ENCODE data around the gene LMCD1. TPM values are rescaled to one million over a fixed set of nuclear protein-coding genes. Genes with fewer than 3 reads are reported as not detected.

LMCD1 gene
- total RNA-seq, 2 experiments from 2014 or later, result 0.36 to 0.55 TPM

DNA sequence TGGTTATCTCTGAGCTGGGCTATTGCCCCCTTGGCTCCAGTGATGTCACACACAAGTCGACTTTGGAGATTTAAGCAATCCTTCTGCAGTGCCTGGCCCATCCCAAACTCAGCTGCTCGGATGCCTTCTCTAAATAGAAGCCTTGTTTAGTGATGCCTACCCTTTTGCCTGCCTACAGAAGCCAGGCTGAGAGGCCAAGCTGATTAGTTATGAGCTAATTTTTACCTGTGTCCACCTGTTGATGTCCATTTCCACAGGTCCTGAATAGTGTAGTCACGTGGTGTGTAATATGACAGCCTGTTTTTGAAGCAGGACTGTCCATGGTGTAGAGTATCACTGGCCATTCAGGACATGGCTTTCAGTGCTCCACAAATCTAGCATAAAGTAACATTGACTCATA is 97.5 kb downstream of the LMCD1 start:
- no peaks in the 10 kb centered on the region for H3K4me1 ChIP-seq (ENCODE audit: insufficient read depth, low read length)
- Mint-ChIP-seq H3K4me3 (no peak overlapping the region), H3K9me3 (no peaks in the 10 kb centered on the region), H3K27ac (no peak overlapping the region), H3K4me1 (ENCODE audit: low read depth) (no peaks in the 10 kb centered on the region), H3K36me3 (ENCODE audit: low read depth) (no peaks in the 10 kb centered on the region), H3K27me3 (no peaks in the 10 kb centered on the region)
- intact Hi-C loops (cut with DNase I, micrococcal nuclease), result no loop called here
- TF ChIP-seq CTCF (IDR thresholded peaks at IDR 0.05), result no peak
- CTCF ChIA-PET, result no interaction called here
- H3K27ac ChIP-seq (ENCODE audit: low read depth in 1 of 2, low read length in 2 of 2), result no peak overlapping the region
- POLR2A ChIA-PET, result no interaction called here
- H3K4me3 ChIP-seq (ENCODE audit: low read length), result no peak overlapping the region
- DNase-seq, result no peak
- H3K36me3 ChIP-seq (ENCODE audit: insufficient read depth, low read length), result no peaks in the 10 kb centered on the region
- H3K27me3 ChIP-seq (ENCODE audit: control insufficient read depth in 1 of 2, insufficient read depth in 2 of 2, low read length in 2 of 2), result no peaks in the 10 kb centered on the region
- no peaks in the 10 kb centered on the region for H3K9me3 ChIP-seq (ENCODE audit: control insufficient read depth in 1 of 2, insufficient read depth in 1 of 2, low read length in 2 of 2)
- no peak for ATAC-seq (ENCODE audit: poor library complexity)

- Mint-ChIP-seq H3K27ac (no peak overlapping the region), H3K27me3 (no peaks in the 10 kb centered on the region), H3K4me3 (no peak overlapping the region), H3K36me3 (ENCODE audit: low read depth) (no peaks in the 10 kb centered on the region), H3K9me3 (no peaks in the 10 kb centered on the region), H3K4me1 (ENCODE audit: low read depth) (no peaks in the 10 kb centered on the region)
- TF ChIP-seq CTCF (IDR thresholded peaks at IDR 0.05), result no peak
- POLR2A ChIA-PET, result no interaction called here
- Histone ChIP-seq H3K9me3 (ENCODE audit: control insufficient read depth in 1 of 2, insufficient read depth in 1 of 2, low read length in 2 of 2) (no peaks in the 10 kb centered on the region), H3K27me3 (ENCODE audit: control insufficient read depth in 1 of 2, insufficient read depth in 2 of 2, low read length in 2 of 2) (no peaks in the 10 kb centered on the region), H3K4me3 (ENCODE audit: low read length) (no peak overlapping the region), H3K36me3 (ENCODE audit: insufficient read depth, low read length) (no peaks in the 10 kb centered on the region), H3K4me1 (ENCODE audit: insufficient read depth, low read length) (no peaks in the 10 kb centered on the region), H3K27ac (ENCODE audit: low read depth in 1 of 2, low read length in 2 of 2) (no peak overlapping the region)
- intact Hi-C loops (cut with DNase I, micrococcal nuclease), result no loop called here
- ATAC-seq (ENCODE audit: poor library complexity) (no peak), DNase-seq (no peak)
- CTCF ChIA-PET, result no interaction called here
These were observed 98.8 kb downstream of the LMCD1 start for GRCh38 chr3:8600457-8600856.

DNA sequence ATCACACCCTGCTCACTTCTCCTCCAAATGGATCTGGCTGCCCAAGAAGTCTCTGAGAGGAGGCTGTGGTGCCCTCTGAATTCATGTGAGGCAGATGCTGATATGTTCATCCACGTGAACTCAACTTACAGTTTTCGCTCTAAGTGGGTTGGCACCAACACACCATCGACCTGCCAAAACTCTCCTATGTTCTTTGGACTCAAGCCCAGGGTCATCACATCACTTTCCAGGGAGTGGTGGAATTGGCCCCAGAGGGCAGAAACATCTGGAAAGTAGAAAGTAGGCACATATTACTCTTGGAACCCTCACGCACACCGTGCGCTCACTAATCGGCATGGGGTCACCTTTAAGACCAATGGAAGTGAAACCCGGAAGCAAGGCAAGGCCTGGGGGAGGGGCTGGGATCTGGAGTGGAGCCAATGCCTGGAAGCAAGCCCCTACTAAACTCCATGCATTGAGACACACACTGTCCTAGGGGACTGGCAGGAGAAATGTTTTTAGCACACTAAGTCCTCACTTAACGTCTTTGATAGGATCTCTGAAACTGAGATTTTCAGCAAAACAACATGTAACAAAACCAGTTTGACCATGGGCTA is 101.6 kb downstream of the LMCD1 start:
- Mint-ChIP-seq H3K36me3 (ENCODE audit: low read depth) (no peaks in the 10 kb centered on the region), H3K9me3 (no peaks in the 10 kb centered on the region), H3K27ac (no peak overlapping the region), H3K4me3 (no peak overlapping the region), H3K27me3 (peaks cover 5% of the 10 kb centered on the region), H3K4me1 (ENCODE audit: low read depth) (no peaks in the 10 kb centered on the region)
- H3K9me3 ChIP-seq (ENCODE audit: control insufficient read depth in 1 of 2, insufficient read depth in 1 of 2, low read length in 2 of 2), result peaks cover 0 to 2% of the 10 kb centered on the region in 2 experiments
- H3K4me1 ChIP-seq (ENCODE audit: insufficient read depth, low read length), result no peaks in the 10 kb centered on the region
- no peak for TF ChIP-seq CTCF (IDR thresholded peaks at IDR 0.05)
- no peak overlapping the region for H3K27ac ChIP-seq (ENCODE audit: low read depth in 1 of 2, low read length in 2 of 2)
- ChIA-PET CTCF (no interaction called here), POLR2A (no interaction called here)
- H3K4me3 ChIP-seq (ENCODE audit: low read length), result no peak overlapping the region
- intact Hi-C loops (cut with DNase I, micrococcal nuclease), result no loop called here
- ATAC-seq (ENCODE audit: poor library complexity) (no peak), DNase-seq (no peak)
- H3K27me3 ChIP-seq (ENCODE audit: control insufficient read depth in 1 of 2, insufficient read depth in 2 of 2, low read length in 2 of 2), result peaks cover 0 to 1% of the 10 kb centered on the region in 2 experiments
- H3K36me3 ChIP-seq (ENCODE audit: insufficient read depth, low read length), result no peaks in the 10 kb centered on the region
